HCT116 (cell line): ENCODE measurements around the gene SLC41A1. TPM values are rescaled to one million over a fixed set of nuclear protein-coding genes. Genes with fewer than 3 reads are reported as not detected.

Experiments used
- ATAC-seq: fragments of 200-7000 bp; cut with Tn5 transposase; 2 replicates; pipeline ENCODE4 v1.9.1; 2020; ENCODE audit warnings: mild to moderate bottlenecking, moderate library complexity
- BruUV-seq: library from RNA; stranded (reverse); fragments of 400-500 nt; replicated peaks from 2 replicates; lab custom pipeline; 2021; lab: Mats Ljungman, UMichigan
- CTCF ChIA-PET: fragments of 300-600 bp; sonication (Branson Sonifier 250); formaldehyde crosslinking; loops from one replicate; lab custom pipeline; 2021; ENCODE audit warnings: antibody characterized with exemption; lab: Charles Lee
- POLR2A ChIA-PET: fragments of 300-600, 350-600 bp; sonication (Branson Sonifier 250); formaldehyde crosslinking; loops from one replicate; lab custom pipeline; 2021; ENCODE audit warnings: antibody characterized with exemption; lab: Charles Lee
- RAD21 ChIA-PET, 2 experiments: fragments of 300-600 bp; sonication (Branson Sonifier 250); formaldehyde crosslinking; loops; one replicate each; lab custom pipeline; 2023; ENCODE audit warnings: low total read pairs in 2 of 2; ENCODE audit not compliant: uncharacterized antibody in 2 of 2, unreplicated experiment in 2 of 2, low non-redundant PET in 1 of 2; lab: Charles Lee
- DNase-seq: peaks from one replicate; pipeline ENCODE4 v3.0.0-alpha.2; 2010; ENCODE audit warnings: low read depth, low spot score
- H2AFZ ChIP-seq: fragments of 200-600 bp; shearing (Covaris generic), sonication (generic); 2 replicates; pipeline ENCODE4 v1.6.1; 2017; ENCODE audit warnings: low read depth, mixed run types, mixed read lengths, antibody characterized with exemption, low read length; ENCODE audit not compliant: poor library complexity, severe bottlenecking
- H3K27ac ChIP-seq: 2 replicates; pipeline ENCODE4 v1.5.1; 2012; ENCODE audit warnings: low read depth, low read length
- H3K27me3 ChIP-seq: fragments of 200-600 bp; sonication (generic); 2 replicates; pipeline ENCODE4 v1.6.1; 2016; ENCODE audit warnings: mixed run types, low read length, mixed read lengths; ENCODE audit not compliant: insufficient read depth
- H3K36me3 ChIP-seq, 2 experiments: fragments of 200-500 bp in 1 of 2; fragments of 200-600 bp in 1 of 2; sonication (Bioruptor generic) in 1 of 2; sonication (generic) in 1 of 2; 2 replicates each; pipeline versions ENCODE4 v1.5.1 to v1.6.1; 2014 to 2016; ENCODE audit warnings: low read length in 2 of 2, inconsistent platforms in 1 of 2, mixed read lengths in 1 of 2, mixed run types in 1 of 2; ENCODE audit not compliant: insufficient read depth in 2 of 2, control insufficient read depth in 1 of 2
- H3K4me1 ChIP-seq, 2 experiments: fragments of 200-600 bp in 1 of 2; sonication (generic) in 1 of 2; 2 replicates each; pipeline versions ENCODE4 v1.5.1 to v1.6.1; 2012 to 2017; ENCODE audit warnings: low read length in 2 of 2, inconsistent platforms in 1 of 2, mild to moderate bottlenecking in 1 of 2, mixed read lengths in 1 of 2, mixed run types in 1 of 2, moderate library complexity in 1 of 2; ENCODE audit not compliant: insufficient read depth in 2 of 2, control insufficient read depth in 1 of 2
- H3K4me2 ChIP-seq: fragments of 200-600 bp; sonication (generic); 2 replicates; pipeline ENCODE4 v1.6.1; 2017; ENCODE audit warnings: mixed run types, low read length, mixed read lengths
- H3K4me3 ChIP-seq, 2 experiments: fragments of 200-600 bp in 1 of 2; sonication (generic) in 1 of 2; replicated peaks in 1 of 2; 2 replicates each; pipeline ENCODE4 v1.5.1; 2011 to 2016; ENCODE audit warnings: low read length in 2 of 2, control low read depth in 1 of 2, low read depth in 1 of 2, mild to moderate bottlenecking in 1 of 2, mixed read lengths in 1 of 2, mixed run types in 1 of 2
- H3K79me2 ChIP-seq: fragments of 200-600 bp; sonication (generic); 2 replicates; pipeline ENCODE4 v1.6.1; 2017; ENCODE audit warnings: mild to moderate bottlenecking, mixed run types, low read length, moderate library complexity, mixed read lengths; ENCODE audit not compliant: insufficient read depth
- H3K9ac ChIP-seq: fragments of 200-600 bp; sonication (generic); 2 replicates; pipeline ENCODE4 v1.6.1; 2016; ENCODE audit warnings: low read length, mixed read lengths
- H3K9me2 ChIP-seq: fragments of 200-600 bp; sonication (generic), shearing (Covaris generic); 2 replicates; pipeline ENCODE4 v1.6.1; 2017; ENCODE audit warnings: mixed run types, mild to moderate bottlenecking, moderate library complexity; ENCODE audit not compliant: insufficient read depth
- H3K9me3 ChIP-seq, 2 experiments: fragments of 200-500 bp in 1 of 2; fragments of 200-600 bp in 1 of 2; sonication (Bioruptor generic) in 1 of 2; sonication (generic) in 1 of 2; 2 replicates each; pipeline ENCODE4 v1.6.1; 2014 to 2017; ENCODE audit warnings: low read length in 2 of 2, mixed read lengths in 2 of 2, inconsistent platforms in 1 of 2, low read depth in 1 of 2, mild to moderate bottlenecking in 1 of 2, mixed run types in 1 of 2, moderate library complexity in 1 of 2; ENCODE audit not compliant: control insufficient read depth in 1 of 2, insufficient read depth in 1 of 2
- H4K20me1 ChIP-seq: fragments of 200-600 bp; sonication (generic), shearing (Covaris generic); 2 replicates; pipeline ENCODE4 v1.6.1; 2017; ENCODE audit warnings: mixed run types, mild to moderate bottlenecking, moderate library complexity; ENCODE audit not compliant: insufficient read depth
- ATF3 ChIP-seq: IDR thresholded peaks from 2 replicates; pipeline ENCODE4 v1.6.1; 2012
- CBX3 ChIP-seq: IDR thresholded peaks from 2 replicates; pipeline ENCODE4 v1.6.1; 2012; ENCODE audit warnings: low read depth
- CEBPB ChIP-seq: IDR thresholded peaks from 2 replicates; pipeline ENCODE4 v1.6.1; 2012; ENCODE audit warnings: low read depth
- CTCF ChIP-seq, 3 experiments: fragments of 200-600 bp in 1 of 3; sonication (generic) in 1 of 3; IDR thresholded peaks in 2 of 3; conservative IDR thresholded peaks in 1 of 3; 2 replicates each; pipeline ENCODE4 v1.5.1; 2012 to 2017; ENCODE audit warnings: low read depth in 2 of 3, low read length in 2 of 3, antibody characterized with exemption in 1 of 3, borderline replicate concordance in 1 of 3, control low read depth in 1 of 3, mild to moderate bottlenecking in 1 of 3, mixed read lengths in 1 of 3, mixed run types in 1 of 3, moderate library complexity in 1 of 3; ENCODE audit not compliant: insufficient read depth in 1 of 3
- EGR1 ChIP-seq: IDR thresholded peaks from 2 replicates; pipeline ENCODE4 v1.6.1; 2012; ENCODE audit warnings: low read depth
- ELF1 ChIP-seq: IDR thresholded peaks from 2 replicates; pipeline ENCODE4 v1.6.1; 2012; ENCODE audit warnings: low read depth, borderline replicate concordance
- JUND ChIP-seq: IDR thresholded peaks from 2 replicates; pipeline ENCODE4 v1.6.1; 2012
- MAX ChIP-seq: IDR thresholded peaks from 2 replicates; pipeline ENCODE4 v1.6.1; 2012
- POLR2AphosphoS5 ChIP-seq: IDR thresholded peaks from 2 replicates; pipeline ENCODE4 v1.6.1; 2011; ENCODE audit warnings: mild to moderate bottlenecking, low read depth, low read length, moderate library complexity
- SIN3A ChIP-seq: IDR thresholded peaks from 2 replicates; pipeline ENCODE4 v1.6.1; 2012; ENCODE audit warnings: low read depth
- SP1 ChIP-seq: IDR thresholded peaks from 2 replicates; pipeline ENCODE4 v1.6.1; 2012; ENCODE audit warnings: low read depth
- SRF ChIP-seq: IDR thresholded peaks from 2 replicates; pipeline ENCODE4 v1.6.1; 2012; ENCODE audit warnings: low read depth
- TCF7L2 ChIP-seq: IDR thresholded peaks from 2 replicates; pipeline ENCODE4 v1.7.0; 2011; ENCODE audit warnings: borderline replicate concordance, inconsistent platforms; ENCODE audit not compliant: insufficient read depth, insufficient read length; ENCODE audit errors: extremely low read depth
- YY1 ChIP-seq: IDR thresholded peaks from 2 replicates; pipeline ENCODE4 v1.6.1; 2011; ENCODE audit warnings: low read length, low read depth, moderate library complexity, mild to moderate bottlenecking; ENCODE audit not compliant: insufficient replicate concordance; ENCODE audit errors: extremely low read depth
- ZBTB33 ChIP-seq: IDR thresholded peaks from 2 replicates; pipeline ENCODE4 v1.6.1; 2011; ENCODE audit warnings: mild to moderate bottlenecking, low read length, moderate library complexity; ENCODE audit not compliant: insufficient replicate concordance; ENCODE audit errors: extremely low read depth
- ZFX ChIP-seq: fragments of 450-650 bp; IDR thresholded peaks from 2 replicates; pipeline ENCODE4 v1.6.1; 2017
- intact Hi-C: fragments of 100-400 bp; cut with micrococcal nuclease; formaldehyde crosslinking; loops from 2 replicates; pipeline ENCODE4 v1.10.0; 2022
- total RNA-seq: library from RNA; stranded (reverse); gene quantifications from one replicate; pipeline ENCODE4 v1.2.1, GENCODE V29; 2021; ENCODE audit not compliant: unreplicated experiment
- TF ChIP-seq, protein P1 (sequence below): IDR thresholded peaks from 2 replicates; pipeline ENCODE4 v1.6.1; 2012; ENCODE audit warnings: low read depth

SLC41A1 gene
- total RNA-seq, 1 experiment from 2014 or later = 35.9 TPM

DNA sequence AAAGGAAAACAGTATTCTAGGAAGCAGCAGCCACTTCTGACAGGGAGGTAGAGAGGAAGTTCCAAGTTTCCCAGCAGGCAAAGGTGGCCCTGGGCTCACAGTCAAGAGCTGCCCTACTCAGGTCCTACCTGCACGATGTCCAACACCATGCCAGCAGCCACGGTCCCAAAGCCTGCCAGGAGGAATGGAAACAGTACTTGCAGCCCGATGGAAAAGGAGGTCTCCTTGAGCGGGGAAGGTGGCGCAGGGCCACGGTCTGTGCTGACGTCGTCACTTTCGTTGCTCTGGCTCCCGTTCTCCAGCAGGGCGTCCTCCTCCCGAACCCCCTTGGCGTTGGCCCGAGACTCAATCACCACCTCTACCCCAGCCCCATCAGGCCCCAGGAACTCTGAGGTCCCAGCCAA lies 3.1 kb downstream of the SLC41A1 start:
- Histone ChIP-seq H3K27me3 (no peaks in the 10 kb centered on the region), H4K20me1 (no peaks in the 10 kb centered on the region), H3K9ac (no peak overlapping the region), H3K79me2 (peaks cover 32% of the 10 kb centered on the region; the same call in 1 of the 2 replicates), H3K9me3 (no peaks in the 10 kb centered on the region), H3K36me3 (peaks cover 6 to 16% of the 10 kb centered on the region in 2 experiments; a peak in 2 of 4 replicates), H3K4me1 (peaks cover 12 to 32% of the 10 kb centered on the region in 2 experiments), H3K27ac (no peak overlapping the region)
- ChIA-PET POLR2A (no interaction called here), CTCF (interaction anchor here (1.0 to 1.6 kb wide), 4 partner anchors 17 to 168 kb away, joined by 4 to 6 read pairs (median 4); no protein-coding TSS in a partner anchor), RAD21 (no interaction called here)
- DNase-seq (no peak), ATAC-seq (no peak)
- intact Hi-C loops = loop anchor here (5.0 kb wide), 1 partner anchor 97 kb away; no protein-coding TSS in a partner anchor
- TF ChIP-seq JUND = no peak
- TF ChIP-seq CBX3 = no peak
- TF ChIP-seq EGR1 = no peak
- TF ChIP-seq CEBPB = no peak
- no peak for TF ChIP-seq ELF1
- no peak for TF ChIP-seq YY1
- TF ChIP-seq, protein P1, sequence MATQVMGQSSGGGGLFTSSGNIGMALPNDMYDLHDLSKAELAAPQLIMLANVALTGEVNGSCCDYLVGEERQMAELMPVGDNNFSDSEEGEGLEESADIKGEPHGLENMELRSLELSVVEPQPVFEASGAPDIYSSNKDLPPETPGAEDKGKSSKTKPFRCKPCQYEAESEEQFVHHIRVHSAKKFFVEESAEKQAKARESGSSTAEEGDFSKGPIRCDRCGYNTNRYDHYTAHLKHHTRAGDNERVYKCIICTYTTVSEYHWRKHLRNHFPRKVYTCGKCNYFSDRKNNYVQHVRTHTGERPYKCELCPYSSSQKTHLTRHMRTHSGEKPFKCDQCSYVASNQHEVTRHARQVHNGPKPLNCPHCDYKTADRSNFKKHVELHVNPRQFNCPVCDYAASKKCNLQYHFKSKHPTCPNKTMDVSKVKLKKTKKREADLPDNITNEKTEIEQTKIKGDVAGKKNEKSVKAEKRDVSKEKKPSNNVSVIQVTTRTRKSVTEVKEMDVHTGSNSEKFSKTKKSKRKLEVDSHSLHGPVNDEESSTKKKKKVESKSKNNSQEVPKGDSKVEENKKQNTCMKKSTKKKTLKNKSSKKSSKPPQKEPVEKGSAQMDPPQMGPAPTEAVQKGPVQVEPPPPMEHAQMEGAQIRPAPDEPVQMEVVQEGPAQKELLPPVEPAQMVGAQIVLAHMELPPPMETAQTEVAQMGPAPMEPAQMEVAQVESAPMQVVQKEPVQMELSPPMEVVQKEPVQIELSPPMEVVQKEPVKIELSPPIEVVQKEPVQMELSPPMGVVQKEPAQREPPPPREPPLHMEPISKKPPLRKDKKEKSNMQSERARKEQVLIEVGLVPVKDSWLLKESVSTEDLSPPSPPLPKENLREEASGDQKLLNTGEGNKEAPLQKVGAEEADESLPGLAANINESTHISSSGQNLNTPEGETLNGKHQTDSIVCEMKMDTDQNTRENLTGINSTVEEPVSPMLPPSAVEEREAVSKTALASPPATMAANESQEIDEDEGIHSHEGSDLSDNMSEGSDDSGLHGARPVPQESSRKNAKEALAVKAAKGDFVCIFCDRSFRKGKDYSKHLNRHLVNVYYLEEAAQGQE = no peak
- TF ChIP-seq CTCF (IDR thresholded peaks at IDR 0.05 in 2 of 3, conservative IDR thresholded peaks at IDR 0.05 in 1 of 3; ENCODE audit: borderline replicate concordance in 1 of 3, insufficient read depth in 1 of 3, low read depth in 2 of 3, low read length in 2 of 3) = no peak
- no peak for TF ChIP-seq SP1
- TF ChIP-seq ATF3 = no peak
- TF ChIP-seq POLR2AphosphoS5 = no peak
- TF ChIP-seq MAX = no peak
- TF ChIP-seq ZBTB33 = no peak
- no peak for TF ChIP-seq SRF
- TF ChIP-seq ZFX = no peak
- TF ChIP-seq TCF7L2 = no peak
- TF ChIP-seq SIN3A = no peak
- TF ChIP-seq, all 23 proteins: peak for 0
- Histone ChIP-seq H3K9me2 (no peaks in the 10 kb centered on the region), H3K4me2 (no peak overlapping the region), H2AFZ (no peak overlapping the region), H3K4me3 (no peak overlapping the region)
- BruUV-seq = no TSS peak
